Colon (tissue), 2 donors: Measurements from ENCODE around the gene NYAP2.

Experiments
- FAIRE-seq: peaks from 2 replicates; lab custom pipeline; 2012; peaks lifted over from hg19 to GRCh38; lab: Jason Lieb, UNC
- donor health status: control.
- donor health status: control.

Gene NYAP2

GRCh38 chr2:225559072-225559415 lies 159.5 kb downstream of the NYAP2 start:
- no peak for FAIRE-seq

DNA sequence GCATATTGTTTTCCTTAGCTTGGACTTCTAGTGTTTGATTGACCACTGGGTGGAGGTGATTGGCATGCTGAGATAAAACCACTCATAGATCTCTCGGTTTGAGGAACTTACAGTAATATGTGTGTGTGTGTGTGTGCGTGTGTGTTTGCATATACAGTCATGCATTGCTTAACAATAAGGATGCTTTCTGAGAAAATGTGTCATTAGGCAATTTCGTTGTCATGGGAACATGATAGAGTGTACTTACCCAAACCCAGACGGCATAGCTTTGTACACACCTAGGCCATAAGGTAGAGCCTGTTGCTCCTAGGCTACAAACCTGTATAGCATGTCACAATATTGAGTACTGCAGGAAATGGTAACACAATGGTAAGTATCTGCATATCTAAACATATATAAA lies 167.3 kb downstream of the NYAP2 start:
- FAIRE-seq = no peak

DNA sequence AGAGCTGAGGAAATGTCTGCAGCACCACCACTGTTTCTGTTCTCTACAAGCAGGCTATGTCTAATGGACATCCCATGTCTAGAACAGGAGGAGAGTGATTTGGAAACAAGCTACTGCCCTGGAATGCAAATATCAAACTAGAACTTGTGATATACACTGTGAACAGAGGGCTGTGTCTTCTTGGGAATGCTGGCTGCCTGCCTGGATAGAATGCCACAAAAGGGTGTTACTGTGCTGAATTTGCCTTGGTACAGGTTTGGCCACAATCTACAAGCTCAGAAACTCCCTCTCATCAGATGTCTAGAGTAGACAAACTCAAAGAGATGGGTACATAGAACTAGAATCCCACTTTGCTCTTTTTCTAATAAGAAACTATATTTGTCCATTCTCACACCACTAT lies 170.5 kb downstream of the NYAP2 start:
- FAIRE-seq = no peak

DNA sequence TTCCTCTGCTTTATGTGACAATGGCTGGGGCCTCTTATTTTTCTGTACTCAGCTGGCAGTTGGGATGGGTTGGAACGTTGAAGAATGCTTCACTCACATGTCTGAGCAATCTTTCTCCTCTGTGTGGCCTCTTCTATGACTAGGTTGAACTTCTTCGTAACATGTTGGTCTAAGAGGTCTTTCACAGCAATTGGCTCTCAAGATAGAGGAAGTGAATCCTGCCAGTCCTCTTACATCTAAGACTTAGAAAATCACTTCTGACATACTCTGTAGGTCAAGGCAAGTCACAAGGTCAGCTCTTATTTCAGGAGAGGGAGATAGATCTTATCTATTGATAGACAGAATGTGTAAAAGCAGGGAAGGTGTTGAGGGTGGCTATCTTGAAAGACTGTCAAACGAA lies 174.1 kb downstream of the NYAP2 start:
- FAIRE-seq = no peak

DNA sequence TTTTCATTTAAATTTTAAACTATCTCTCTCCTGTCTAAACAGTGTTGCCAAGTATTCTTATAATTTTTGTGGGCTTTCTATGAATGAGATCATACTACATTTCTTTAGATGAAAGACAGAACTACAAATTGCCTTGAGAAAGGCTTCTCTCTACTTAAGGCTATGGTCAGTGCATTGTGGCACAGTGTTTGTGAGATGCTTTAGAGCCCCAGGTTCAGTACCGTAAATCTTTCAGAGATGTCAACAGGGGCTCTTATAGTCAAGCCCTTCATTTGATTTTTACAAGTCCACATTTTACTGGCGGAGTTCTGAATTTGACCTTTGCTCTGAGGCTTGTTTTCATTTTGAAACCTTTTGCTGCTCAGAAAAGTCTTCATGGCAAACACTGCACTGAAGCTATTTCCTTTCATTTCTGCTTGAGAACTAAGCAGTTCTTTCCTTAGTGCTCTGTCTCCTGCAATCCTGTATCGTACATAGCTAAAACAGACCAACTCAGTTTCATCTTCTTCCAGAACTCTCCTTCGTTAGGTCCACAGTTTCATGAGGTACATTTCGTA lies 175.2 kb downstream of the NYAP2 start:
- FAIRE-seq = no peak

DNA sequence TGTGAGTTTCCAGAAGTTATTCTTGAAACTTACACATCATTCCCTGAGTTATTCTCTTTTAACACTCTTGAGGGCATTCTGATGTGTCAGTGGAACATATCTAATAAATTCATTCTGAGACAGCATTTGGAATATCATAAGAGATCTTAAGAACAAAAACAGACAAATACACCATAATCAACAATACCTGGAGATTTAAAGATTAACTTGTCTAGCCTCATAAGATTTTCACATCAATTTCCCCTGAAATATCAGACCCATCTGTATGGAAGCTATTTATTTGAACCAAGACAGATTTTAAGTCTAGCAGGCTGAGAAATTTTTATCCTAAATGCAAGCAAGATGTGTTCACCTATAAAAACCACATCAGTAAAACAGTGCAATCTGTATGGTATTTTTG lies 181.6 kb downstream of the NYAP2 start:
- FAIRE-seq = no peak

DNA sequence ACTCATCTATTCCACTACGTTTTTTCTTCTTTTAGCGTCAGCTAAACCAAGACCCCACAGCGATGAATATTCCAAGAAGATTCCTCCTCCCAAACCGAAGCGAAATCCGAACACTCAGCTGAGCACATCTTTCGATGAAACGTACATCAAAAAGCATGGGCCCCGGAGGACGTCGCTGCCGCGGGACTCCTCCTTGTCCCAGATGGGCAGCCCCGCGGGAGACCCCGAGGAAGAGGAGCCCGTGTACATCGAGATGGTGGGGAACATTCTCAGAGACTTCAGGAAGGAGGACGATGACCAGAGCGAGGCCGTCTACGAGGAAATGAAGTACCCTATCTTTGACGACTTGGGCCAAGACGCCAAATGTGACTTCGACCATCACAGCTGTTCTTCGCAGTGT lies 182.4 kb downstream of the NYAP2 start:
- no peak for FAIRE-seq

GRCh38 chr2:225582355-225583116 lies 183.0 kb downstream of the NYAP2 start:
- FAIRE-seq = no peak

DNA sequence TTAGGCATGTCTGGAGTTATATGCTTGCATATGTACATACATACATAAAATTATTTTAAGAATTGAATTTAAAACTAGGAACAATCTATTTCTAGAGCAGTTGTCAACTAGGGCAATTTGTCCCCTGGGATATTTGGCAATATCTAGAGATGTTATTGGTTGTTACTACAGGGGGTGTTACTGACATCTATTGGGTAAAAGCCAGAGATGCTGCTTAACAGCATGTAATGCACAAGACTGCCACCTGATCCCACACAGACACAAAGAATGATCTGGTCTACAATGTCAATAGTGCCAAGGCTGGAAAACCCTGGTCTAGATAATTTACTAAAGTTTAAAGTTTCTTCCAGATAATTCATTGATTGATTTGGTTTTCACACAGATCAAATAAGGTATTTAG lies 185.3 kb downstream of the NYAP2 start:
- FAIRE-seq = no peak

- FAIRE-seq = no peak
These were observed 191.4 kb downstream of the NYAP2 start for GRCh38 chr2:225590932-225591331.

GRCh38 chr2:225597911-225598310 lies 198.4 kb downstream of the NYAP2 start:
- no peak for FAIRE-seq

GRCh38 chr2:225598426-225598825 lies 198.9 kb downstream of the NYAP2 start:
- no peak for FAIRE-seq

GRCh38 chr2:225598897-225599296 lies 199.4 kb downstream of the NYAP2 start:
- FAIRE-seq = no peak

GRCh38 chr2:225599856-225600255 lies 200.3 kb downstream of the NYAP2 start:
- FAIRE-seq = no peak

GRCh38 chr2:225600444-225600843 lies 200.9 kb downstream of the NYAP2 start:
- FAIRE-seq = no peak

- FAIRE-seq = no peak
These were observed 201.4 kb downstream of the NYAP2 start for GRCh38 chr2:225600865-225601264.

GRCh38 chr2:225602205-225602604 lies 202.7 kb downstream of the NYAP2 start:
- FAIRE-seq = no peak

- FAIRE-seq = no peak
These were observed 208.6 kb downstream of the NYAP2 start for GRCh38 chr2:225608136-225608535.

DNA sequence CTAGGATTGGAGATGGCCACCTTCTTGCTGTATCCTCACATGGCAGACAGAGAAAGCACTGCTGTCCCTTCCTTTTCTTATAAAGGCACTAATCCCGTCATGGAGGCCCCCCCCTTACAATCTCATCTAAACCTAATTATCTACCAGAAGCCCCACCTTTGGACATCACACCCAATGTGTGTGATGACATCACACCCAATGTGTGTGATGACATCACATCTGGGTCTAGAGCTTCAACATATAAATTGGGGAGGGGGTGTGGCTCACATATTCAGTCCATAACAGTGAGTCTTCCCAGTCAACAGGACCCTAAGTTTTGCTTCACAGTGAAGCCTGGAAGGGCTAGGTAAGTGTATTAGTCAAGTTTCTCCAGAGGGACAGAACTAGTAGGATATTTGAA lies 213.1 kb downstream of the NYAP2 start:
- no peak for FAIRE-seq

- FAIRE-seq = no peak
These were observed 215.4 kb downstream of the NYAP2 start for GRCh38 chr2:225614915-225615314.

- no peak for FAIRE-seq
These were observed 216.0 kb downstream of the NYAP2 start for GRCh38 chr2:225615514-225615913.

DNA sequence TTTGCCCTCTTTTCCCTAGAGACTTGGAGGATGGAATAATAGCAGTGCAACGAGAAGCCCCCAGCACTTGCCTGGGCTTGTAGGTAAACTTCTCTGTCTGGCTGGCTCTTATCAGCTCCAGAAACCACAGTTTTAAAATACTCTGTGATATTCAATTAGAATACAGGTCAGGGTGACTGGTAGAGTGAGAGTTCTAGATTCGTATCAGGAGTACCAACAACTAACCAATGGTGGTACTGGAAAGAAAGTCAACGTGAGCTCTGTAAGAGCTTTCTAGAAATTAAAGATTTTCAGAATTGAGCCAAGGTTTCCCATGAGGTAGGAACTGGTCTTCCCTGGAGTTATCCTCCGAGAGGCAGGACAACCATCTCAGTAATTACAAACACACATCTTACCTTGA lies 216.9 kb downstream of the NYAP2 start:
- FAIRE-seq = no peak

DNA sequence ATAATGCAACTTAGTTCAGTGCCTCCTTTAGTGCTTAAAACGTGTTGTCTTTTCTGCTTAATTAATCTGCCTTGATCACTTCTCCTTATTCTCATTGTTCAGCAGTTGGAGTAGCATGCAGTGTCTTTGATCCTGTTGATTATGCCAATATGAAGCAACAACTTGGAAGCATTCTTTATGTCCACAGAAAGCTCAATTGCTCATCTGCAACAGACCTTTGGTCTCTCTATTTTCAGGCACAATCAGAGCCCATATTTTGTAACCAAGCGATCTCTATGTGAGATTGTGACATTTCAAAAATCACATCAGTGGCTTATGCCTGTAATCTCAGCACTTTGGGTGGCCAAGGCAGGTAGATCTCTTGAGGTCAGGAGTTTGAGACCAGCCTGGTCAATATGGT lies 217.3 kb downstream of the NYAP2 start:
- no peak for FAIRE-seq

DNA sequence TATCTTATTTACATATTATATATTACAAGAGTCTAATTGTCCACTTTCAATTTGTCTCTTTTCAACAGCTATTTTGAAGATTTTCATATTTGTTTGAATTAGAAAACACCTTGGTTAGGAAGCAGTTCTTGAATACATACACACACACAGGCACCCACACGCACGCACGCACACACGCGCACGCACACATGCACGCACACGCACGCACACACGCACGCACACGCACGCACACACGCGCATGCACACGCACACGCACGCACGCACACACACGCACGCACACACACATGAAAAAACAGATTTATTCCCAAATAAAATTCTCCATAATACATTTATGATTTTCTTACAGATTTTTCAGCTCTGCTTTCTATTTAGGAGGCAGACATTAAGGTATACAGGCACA lies 220.7 kb downstream of the NYAP2 start:
- no peak for FAIRE-seq
